Smooth muscle cell (in vitro differentiated cells): ENCODE results near the gene ZBED4. TPM values are rescaled to one million over a fixed set of nuclear protein-coding genes. Genes with fewer than 3 reads are reported as not detected.

Experiments used
- DNase-seq: peaks from one replicate; lab custom pipeline; 2025; ENCODE audit not compliant: unreplicated experiment; lab: John Stamatoyannopoulos, UW
- H2AFZ ChIP-seq: fragments of 200-600 bp; sonication (generic); 2 replicates; pipeline ENCODE4 v1.6.0; 2016; ENCODE audit warnings: antibody characterized with exemption, low read depth, mild to moderate bottlenecking
- H3F3A ChIP-seq: fragments of 200-600 bp; sonication (generic); 2 replicates; pipeline ENCODE4 v1.6.0; 2017; ENCODE audit warnings: antibody characterized with exemption, low read depth
- H3K27ac ChIP-seq: fragments of 200-600 bp; sonication (generic); 2 replicates; pipeline ENCODE4 v1.5.1; 2016; ENCODE audit warnings: low read depth, mild to moderate bottlenecking
- H3K27me3 ChIP-seq: fragments of 200-600 bp; sonication (generic); 2 replicates; pipeline ENCODE4 v1.6.1; 2016; ENCODE audit warnings: low read depth, mild to moderate bottlenecking
- H3K36me3 ChIP-seq: fragments of 200-600 bp; sonication (generic); 2 replicates; pipeline ENCODE4 v1.5.1; 2016; ENCODE audit warnings: low read depth
- H3K4me1 ChIP-seq: fragments of 200-600 bp; sonication (generic); 2 replicates; pipeline ENCODE4 v1.5.1; 2016; ENCODE audit warnings: low read depth
- H3K4me2 ChIP-seq: fragments of 200-600 bp; sonication (generic); 2 replicates; pipeline ENCODE4 v1.6.0; 2016; ENCODE audit warnings: mild to moderate bottlenecking
- H3K4me3 ChIP-seq: fragments of 200-600 bp; sonication (generic); 2 replicates; pipeline ENCODE4 v1.5.1; 2016; ENCODE audit warnings: mild to moderate bottlenecking
- H3K79me2 ChIP-seq: fragments of 200-600 bp; sonication (generic); 2 replicates; pipeline ENCODE4 v1.6.0; 2016; ENCODE audit warnings: low read depth, mild to moderate bottlenecking
- H3K9ac ChIP-seq: fragments of 200-600 bp; sonication (generic); 2 replicates; pipeline ENCODE4 v1.6.0; 2016; ENCODE audit warnings: low read depth
- H3K9me3 ChIP-seq: fragments of 200-600 bp; sonication (generic); replicated peaks from 2 replicates; pipeline ENCODE4 v1.5.1; 2016; ENCODE audit warnings: low read depth
- H4K20me1 ChIP-seq: fragments of 200-600 bp; sonication (generic); 2 replicates; pipeline ENCODE4 v1.6.0; 2016; ENCODE audit warnings: low read depth
- CTCF ChIP-seq: fragments of 200-600 bp; sonication (generic); IDR thresholded peaks from 2 replicates; pipeline ENCODE4 v1.5.1; 2017; ENCODE audit warnings: borderline replicate concordance, mild to moderate bottlenecking, antibody characterized with exemption; ENCODE audit not compliant: insufficient read depth, poor library complexity, severe bottlenecking
- WGBS: methylation state at CpG from one replicate; pipeline ENCODE4 v1.1.7; 2016; ENCODE audit warnings: low lambda C conversion rate; 5-methylcytosine and 5-hydroxymethylcytosine counted together
- polyA plus RNA-seq: library from polyadenylated mRNA; unstranded; fragments of >200 nt; fragmentation: Nextera tagmentation; extraction: Ambion mirVana; gene quantifications from 2 replicates; pipeline ENCODE4 v1.2.1, GENCODE V29; 2016
- total RNA-seq: library from RNA; depleted of rRNA; stranded (reverse); fragments of >200 nt; gene quantifications from 2 replicates; pipeline ENCODE4 v1.2.3, GENCODE V29; 2014

ZBED4 gene
- total and polyA plus RNA-seq, 2 experiments from 2014 or later = 12.1 to 16.6 TPM

- no peak overlapping the region for H3K27ac ChIP-seq
- no peaks in the 10 kb centered on the region for H3K9me3 ChIP-seq
- no peak overlapping the region for H3K4me3 ChIP-seq
- no peak overlapping the region for H3K9ac ChIP-seq
- H3K79me2 ChIP-seq = no peaks in the 10 kb centered on the region
- 85% methylated on average over 16 of the region's 16 CpGs for WGBS
- DNase-seq = no peak
- no peak overlapping the region for H3K4me2 ChIP-seq
- peaks cover 14% of the 10 kb centered on the region for H3K4me1 ChIP-seq
- H3K36me3 ChIP-seq = no peaks in the 10 kb centered on the region
- H4K20me1 ChIP-seq = no peaks in the 10 kb centered on the region
- peaks cover 3% of the 10 kb centered on the region for H3F3A ChIP-seq
- no peak overlapping the region for H2AFZ ChIP-seq
- TF ChIP-seq CTCF = no peak
- peaks cover 65% of the 10 kb centered on the region for H3K27me3 ChIP-seq
Measured at GRCh38 chr22:49845241-49845640, 8.4 kb upstream of the ZBED4 start.

GRCh38 chr22:49845666-49846459 is 7.8 kb upstream of the ZBED4 start:
- peaks cover 14% of the 10 kb centered on the region for H3K4me1 ChIP-seq
- no peaks in the 10 kb centered on the region for H3F3A ChIP-seq
- no peaks in the 10 kb centered on the region for H3K9me3 ChIP-seq
- H3K27me3 ChIP-seq = peaks cover 72% of the 10 kb centered on the region
- H2AFZ ChIP-seq = no peak overlapping the region
- H3K79me2 ChIP-seq = no peaks in the 10 kb centered on the region
- H3K27ac ChIP-seq = no peak overlapping the region
- H3K4me3 ChIP-seq = no peak overlapping the region
- WGBS = 81% methylated on average over 19 of the region's 19 CpGs
- no peak overlapping the region for H3K4me2 ChIP-seq
- DNase-seq = no peak
- H4K20me1 ChIP-seq = no peaks in the 10 kb centered on the region
- no peak for TF ChIP-seq CTCF
- no peaks in the 10 kb centered on the region for H3K36me3 ChIP-seq
- no peak overlapping the region for H3K9ac ChIP-seq

GRCh38 chr22:49847751-49848689 is 5.6 kb upstream of the ZBED4 start:
- no peaks in the 10 kb centered on the region for H4K20me1 ChIP-seq
- peaks cover 88% of the 10 kb centered on the region for H3K27me3 ChIP-seq
- H2AFZ ChIP-seq = no peak overlapping the region
- no peaks in the 10 kb centered on the region for H3K79me2 ChIP-seq
- H3F3A ChIP-seq = no peaks in the 10 kb centered on the region
- 38% methylated on average over 23 of the region's 64 CpGs for WGBS
- no peak overlapping the region for H3K9ac ChIP-seq
- no peak for TF ChIP-seq CTCF
- peaks cover 14% of the 10 kb centered on the region for H3K4me1 ChIP-seq
- H3K27ac ChIP-seq = no peak overlapping the region
- peak overlapping the region; percentile 49 for H3K4me3 ChIP-seq
- DNase-seq = no peak
- H3K4me2 ChIP-seq = peak overlapping the region; percentile 92
- H3K9me3 ChIP-seq = no peaks in the 10 kb centered on the region
- no peaks in the 10 kb centered on the region for H3K36me3 ChIP-seq
